ENCODE measurements around the gene TECPR2. TPM values are rescaled to one million over a fixed set of nuclear protein-coding genes. Genes with fewer than 3 reads are reported as not detected.

TECPR2 gene
- total and polyA plus RNA-seq, 10 of the 15 experiments (the other 5 are each of a cell fraction or from before 2014, with no cell fraction given): 0.15 to 10.0 (median 3.0) TPM

GRCh38 chr14:102525219-102525928 lies 162.6 kb downstream of the TECPR2 start (continued):
- no peak for TF ChIP-seq RELB (IDR thresholded peaks at IDR 0.05; ENCODE audit: low read depth)
- no peak for TF ChIP-seq BCL3 (IDR thresholded peaks at IDR 0.05; ENCODE audit: borderline replicate concordance, insufficient read depth, low read depth, low read length, poor library complexity, severe bottlenecking)
- TF ChIP-seq PML (IDR thresholded peaks at IDR 0.05; ENCODE audit: low read length): no peak
- no peak for TF ChIP-seq NR2C2 (IDR thresholded peaks at IDR 0.05; ENCODE audit: borderline replicate concordance, control insufficient read depth, insufficient read length, low read depth)
- TF ChIP-seq MTA2 (IDR thresholded peaks at IDR 0.05; ENCODE audit: low read depth): peak; percentile 13; the same call in 1 of the 2 replicates
- TF ChIP-seq DPF2 (IDR thresholded peaks at IDR 0.05): no peak

GRCh38 chr14:102525929-102526497 lies 163.3 kb downstream of the TECPR2 start:
- peak overlapping the region; percentile 74; the same call in 1 of the 2 replicates for H3K4me2 ChIP-seq (ENCODE audit: control insufficient read depth, insufficient read depth)
- in situ Hi-C loops (cut with MboI): no loop called here
- H3K4me1 ChIP-seq (ENCODE audit: control insufficient read depth, insufficient read depth, low read length): no peaks in the 10 kb centered on the region; the same call in 1 of the 2 replicates
- ATAC-seq (no peak), DNase-seq (ENCODE audit: low read depth, low spot score) (no peak), FAIRE-seq (no peak)
- no peaks in the 10 kb centered on the region for H3K36me3 ChIP-seq (ENCODE audit: control insufficient read depth in 2 of 2, insufficient read depth in 2 of 2, low read length in 1 of 2)
- RAD21 ChIA-PET (ENCODE audit: unreplicated experiment): interaction anchor here (2.7 kb wide), 1 partner anchor 65 kb away, joined by 14 read pairs; no protein-coding TSS in a partner anchor
- POLR2A ChIA-PET: interaction anchor here (0.6 to 0.7 kb wide), 3 partner anchors 82 to 757 kb away, joined by 4 to 6 read pairs (median 5); no protein-coding TSS in a partner anchor
- no peak for TF ChIP-seq ZNF384 (IDR thresholded peaks at IDR 0.05; ENCODE audit: borderline replicate concordance, low read depth, low read length)
- TF ChIP-seq TAF1 (IDR thresholded peaks at IDR 0.05; ENCODE audit: borderline replicate concordance, low read depth, low read length): no peak
- CTCF ChIA-PET: interaction anchor here (1.1 to 3.4 kb wide), 7 partner anchors 61 to 248 kb away, joined by 3 to 23 read pairs (median 8); no protein-coding TSS in a partner anchor
- no peak overlapping the region for H3K27ac ChIP-seq (ENCODE audit: control insufficient read depth, insufficient read depth)
- no TSS peak for BruUV-seq (replicated peaks)
- H3K9me3 ChIP-seq (replicated peaks; ENCODE audit: control insufficient read depth, insufficient read depth, low read length): no peaks in the 10 kb centered on the region
- H3K79me2 ChIP-seq (ENCODE audit: control insufficient read depth, insufficient read depth, low read length): no peaks in the 10 kb centered on the region
- H4K20me1 ChIP-seq (ENCODE audit: control insufficient read depth, insufficient read depth): no peaks in the 10 kb centered on the region
- WGBS (ENCODE audit: insufficient coverage, insufficient replicate concordance, low lambda C conversion rate, missing lambda C conversion rate): 80% methylated on average over 12 of the region's 12 CpGs
- no peaks in the 10 kb centered on the region for H3K27me3 ChIP-seq (replicated peaks in 1 of 2; ENCODE audit: control insufficient read depth in 2 of 2, insufficient read depth in 2 of 2, low read length in 1 of 2)
- peak overlapping the region; percentile 84; the same call in 1 of the 2 replicates for H3K4me3 ChIP-seq
- no peak overlapping the region for H3K9ac ChIP-seq (ENCODE audit: control insufficient read depth, insufficient read depth, low read length)
- H2AFZ ChIP-seq (ENCODE audit: control insufficient read depth, low read depth, low read length): peak overlapping the region; percentile 59
- SMC1A ChIA-PET (ENCODE audit: uncharacterized antibody, unreplicated experiment): interaction anchor here (1.0 to 3.5 kb wide), 9 partner anchors 34 to 168 kb away, joined by 3 to 20 read pairs (median 5); no protein-coding TSS in a partner anchor
- intact Hi-C loops (cut with micrococcal nuclease; ENCODE audit: unreplicated experiment): loop anchor here (2.0 to 10.0 kb wide), 3 partner anchors 67 to 389 kb away; partner anchors contain the start of genes RCOR1 and TRAF3

All from GM12878 (cell line).